HEK293 (cell line): ENCODE measurements around the gene ARHGAP6.

Experiments
- CTCF ChIA-PET: fragments of 350-600 bp; formaldehyde crosslinking; extraction: SDS; loops from one replicate; lab custom pipeline; 2021; ENCODE audit warnings: antibody characterized with exemption; lab: Yijun Ruan, JAX
- POLR2A ChIA-PET: fragments of 300-600 bp; formaldehyde crosslinking; extraction: SDS; loops from one replicate; lab custom pipeline; 2020; ENCODE audit warnings: antibody characterized with exemption, inconsistent platforms; lab: Yijun Ruan, JAX
- H3K27ac ChIP-seq: fragments of 200-500 bp; sonication (Bioruptor generic); 2 replicates; pipeline ENCODE4 v1.5.1; 2014; ENCODE audit warnings: low read depth, low read length, control low read depth, inconsistent platforms; ENCODE audit errors: extremely low read depth
- H3K36me3 ChIP-seq, 2 experiments: fragments of 200-500 bp in 1 of 2; sonication (Bioruptor generic) in 1 of 2; 1 replicate in 1 of 2; 2 replicates in 1 of 2; pipeline ENCODE4 v1.5.1; 2014 to 2017; ENCODE audit warnings: inconsistent platforms in 2 of 2, low read length in 2 of 2; ENCODE audit not compliant: control insufficient read depth in 2 of 2, insufficient read depth in 1 of 2
- H3K4me1 ChIP-seq: fragments of 200-500 bp; sonication (Bioruptor generic); 2 replicates; pipeline ENCODE4 v1.5.1; 2014; ENCODE audit warnings: mild to moderate bottlenecking, low read length, inconsistent platforms; ENCODE audit not compliant: control insufficient read depth, insufficient read depth
- H3K4me3 ChIP-seq: 2 replicates; pipeline ENCODE4 v1.5.1; 2011; ENCODE audit warnings: low read depth, mild to moderate bottlenecking, control low read depth, low read length, moderate library complexity
- H3K9me3 ChIP-seq: fragments of 200-500 bp; sonication (Bioruptor generic); 2 replicates; pipeline ENCODE4 v1.5.1; 2014; ENCODE audit warnings: low read depth, low read length, inconsistent platforms; ENCODE audit not compliant: control insufficient read depth, insufficient read depth
- CTCF ChIP-seq: fragments of 450-650 bp; formaldehyde crosslinking; IDR thresholded peaks from 2 replicates; pipeline ENCODE4 v1.5.1; 2016; ENCODE audit warnings: missing biosample characterization, missing genetic modification characterization
- PRDM2 ChIP-seq: fragments of 450-650 bp; formaldehyde crosslinking; IDR thresholded peaks from 2 replicates; pipeline ENCODE4 v1.5.1; 2016; ENCODE audit warnings: missing biosample characterization, missing genetic modification characterization, borderline replicate concordance
- ZNF121 ChIP-seq: fragments of 450-650 bp; formaldehyde crosslinking; IDR thresholded peaks from 2 replicates; pipeline ENCODE4 v1.5.1; 2016; ENCODE audit warnings: missing biosample characterization, missing genetic modification characterization
- ZNF18 ChIP-seq: fragments of 450-650 bp; formaldehyde crosslinking; IDR thresholded peaks from 2 replicates; pipeline ENCODE4 v1.5.1; 2016; ENCODE audit warnings: missing biosample characterization, missing genetic modification characterization
- ZNF223 ChIP-seq: fragments of 450-650 bp; formaldehyde crosslinking; IDR thresholded peaks from 2 replicates; pipeline ENCODE4 v1.5.1; 2016; ENCODE audit warnings: missing biosample characterization, missing genetic modification characterization
- ZNF629 ChIP-seq: fragments of 450-650 bp; formaldehyde crosslinking; IDR thresholded peaks from 2 replicates; pipeline ENCODE4 v1.5.1; 2017; ENCODE audit warnings: missing biosample characterization, missing genetic modification characterization
- ZNF654 ChIP-seq: fragments of 450-650 bp; formaldehyde crosslinking; IDR thresholded peaks from 2 replicates; pipeline ENCODE4 v1.5.1; 2016; ENCODE audit warnings: low read depth, missing biosample characterization, missing genetic modification characterization
- ZNF660 ChIP-seq: fragments of 450-650 bp; IDR thresholded peaks from 2 replicates; pipeline ENCODE4 v1.5.1; 2018; ENCODE audit warnings: missing biosample characterization, mild to moderate bottlenecking, missing genetic modification characterization

Gene ARHGAP6

DNA sequence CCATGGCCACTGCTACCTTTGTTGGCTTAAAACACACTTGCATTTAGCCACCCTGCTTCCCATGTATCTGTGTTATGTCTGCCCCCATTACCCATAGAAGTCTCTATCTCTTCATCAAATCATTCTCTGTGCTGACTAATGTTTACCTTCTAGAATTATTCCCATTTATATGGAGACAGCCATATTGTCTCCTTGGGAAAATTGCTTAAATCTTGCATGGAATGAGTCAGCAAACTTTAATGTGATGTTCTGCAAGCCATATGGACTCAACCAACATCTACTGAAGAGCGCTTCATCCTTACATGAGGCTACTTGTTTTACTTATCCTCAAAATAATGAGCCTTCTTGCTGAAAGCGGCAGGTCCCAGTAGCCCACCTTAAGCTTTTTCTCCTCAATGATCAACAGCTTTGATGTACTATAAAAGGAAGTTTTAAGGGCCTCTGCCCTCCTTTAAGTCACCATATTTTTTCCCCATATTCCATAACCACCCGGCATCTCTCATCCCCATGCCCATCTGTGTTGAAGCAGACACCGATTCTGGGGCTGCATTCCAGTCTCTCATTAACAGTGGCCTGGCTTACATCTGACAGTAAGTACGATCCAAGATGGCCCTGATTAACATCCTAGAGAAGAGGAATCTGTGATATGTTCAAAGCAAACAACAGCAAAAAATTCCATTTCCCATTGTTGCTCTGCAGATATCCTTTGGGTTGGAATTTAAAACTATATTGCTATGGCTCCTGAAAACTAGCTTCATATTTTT lies 130.4 kb downstream of the ARHGAP6 start:
- POLR2A ChIA-PET = no interaction called here
- Histone ChIP-seq H3K27ac (no peak overlapping the region), H3K4me1 (no peaks in the 10 kb centered on the region), H3K36me3 (no peaks in the 10 kb centered on the region), H3K4me3 (no peak overlapping the region), H3K9me3 (no peaks in the 10 kb centered on the region)
- TF ChIP-seq ZNF629 (tag by site-specific recombination) (no peak), ZNF121 (tag by site-specific recombination) (no peak), PRDM2 (tag by site-specific recombination) (no peak), ZNF223 (tag by site-specific recombination) (no peak)
- CTCF ChIA-PET = interaction anchor here (0.6 to 1.3 kb wide), 3 partner anchors 9 to 237 kb away, joined by 3 to 4 read pairs (median 3); no protein-coding TSS in a partner anchor

GRCh38 chrX:11533199-11533651 lies 132.5 kb downstream of the ARHGAP6 start:
- POLR2A ChIA-PET = no interaction called here

More at GRCh38 chrX:11533199-11533651, 132.5 kb downstream of the ARHGAP6 start:
- TF ChIP-seq ZNF660 (tag by site-specific recombination) = peak; percentile 34; the same call in 1 of the 2 replicates
- no peak for TF ChIP-seq ZNF18 (tag by site-specific recombination)
- 0 out of 2 replicates have a peak, but pooled peaks have one; percentile 9 for TF ChIP-seq CTCF
- peak; percentile 79 for TF ChIP-seq ZNF654 (tag by site-specific recombination)
- H3K36me3 ChIP-seq = no peaks in the 10 kb centered on the region
- H3K9me3 ChIP-seq = no peaks in the 10 kb centered on the region
- CTCF ChIA-PET = no interaction called here
- no peaks in the 10 kb centered on the region for H3K4me1 ChIP-seq
- no peak overlapping the region for H3K4me3 ChIP-seq
- H3K27ac ChIP-seq = no peak overlapping the region
